Thoracic aorta (tissue), 2 donors: ENCODE data around the gene TYRO3. TPM values are rescaled to one million over a fixed set of nuclear protein-coding genes. Genes with fewer than 3 reads are reported as not detected.
"Not testable (repeated sequence)": the region's sequence is repeated elsewhere in the genome, so short reads cannot be mapped to it uniquely, and the experiment has no call there.

ENCODE experiments used
- ATAC-seq: fragments of 150-250 bp; one replicate; pipeline ENCODE4 v1.8.0; 2017; ENCODE audit warnings: low read depth; ENCODE audit not compliant: insufficient number of reproducible peaks, low FRiP score
- DNase-seq: peaks from one replicate; pipeline ENCODE4 v3.0.0-alpha.2; 2020; ENCODE audit warnings: low spot score
- H3K27ac ChIP-seq, 2 donors: fragments of 200-600 bp; sonication (generic); 1 replicate in 1 of 2; 2 replicates in 1 of 2; pipeline ENCODE4 v1.5.1; 2016; ENCODE audit warnings: mild to moderate bottlenecking in 2 of 2, moderate library complexity in 2 of 2
- H3K27me3 ChIP-seq: fragments of 200-600 bp; sonication (generic); replicated peaks from 2 replicates; pipeline ENCODE4 v1.6.0; 2016; ENCODE audit warnings: mild to moderate bottlenecking; ENCODE audit not compliant: insufficient read depth
- H3K36me3 ChIP-seq: fragments of 200-600 bp; sonication (generic); one replicate; pipeline ENCODE4 v1.5.1; 2016
- H3K4me1 ChIP-seq, 2 donors: fragments of 200-600 bp; sonication (generic); 1 replicate in 1 of 2; 2 replicates in 1 of 2; pipeline versions ENCODE4 v1.5.1 to v1.6.0; 2016; ENCODE audit warnings: low read depth in 2 of 2, mild to moderate bottlenecking in 1 of 2; ENCODE audit not compliant: control insufficient read depth in 1 of 2
- H3K4me3 ChIP-seq: fragments of 200-600 bp; sonication (generic); 2 replicates; pipeline ENCODE4 v1.5.1; 2016; ENCODE audit warnings: mild to moderate bottlenecking
- H3K9me3 ChIP-seq: fragments of 200-600 bp; sonication (generic); 2 replicates; pipeline ENCODE4 v1.5.1; 2016
- total RNA-seq, 2 donors: library from RNA; depleted of rRNA; stranded (reverse); fragments of >200 nt; gene quantifications; one replicate each; pipeline versions ENCODE4 v1.1.0 to v1.2.3, GENCODE V29; 2016
- TF ChIP-seq, protein P1 (sequence below): fragments of 200-600 bp; sonication (generic); IDR thresholded peaks from one replicate; pipeline ENCODE4 v1.5.1; 2019; ENCODE audit warnings: antibody characterized with exemption

The TYRO3 gene
- total RNA-seq, 2 donors from 2014 or later = 5.4 to 8.8 TPM

DNA sequence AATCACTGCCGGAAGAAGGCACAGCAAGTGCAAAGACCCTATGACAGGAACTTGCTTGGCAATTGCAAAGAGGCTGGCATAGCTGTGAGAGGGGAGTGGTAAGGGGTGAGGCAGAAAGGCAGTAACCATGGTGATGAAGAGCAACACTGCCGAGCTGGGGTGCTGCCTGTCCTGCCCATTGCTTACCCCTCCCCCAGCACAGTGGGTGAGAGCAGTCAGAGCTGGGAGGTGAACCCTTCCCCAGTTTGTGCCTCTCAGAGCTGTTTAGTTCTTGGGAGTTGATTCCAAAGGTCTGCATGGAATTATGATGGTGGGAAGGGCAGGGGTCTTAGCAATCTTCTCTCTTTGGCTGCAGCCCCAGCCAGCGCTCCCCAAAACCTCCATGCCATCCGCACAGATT is 8.8 kb downstream of the TYRO3 start:
- Histone ChIP-seq H3K27me3 (no peaks in the 10 kb centered on the region), H3K36me3 (no peaks in the 10 kb centered on the region), H3K27ac (no peak overlapping the region), H3K9me3 (no peaks in the 10 kb centered on the region), H3K4me1 (no peaks in the 10 kb centered on the region), H3K4me3 (no peak overlapping the region)
- DNase-seq (no peak), ATAC-seq (no peak)
- TF ChIP-seq, protein P1, sequence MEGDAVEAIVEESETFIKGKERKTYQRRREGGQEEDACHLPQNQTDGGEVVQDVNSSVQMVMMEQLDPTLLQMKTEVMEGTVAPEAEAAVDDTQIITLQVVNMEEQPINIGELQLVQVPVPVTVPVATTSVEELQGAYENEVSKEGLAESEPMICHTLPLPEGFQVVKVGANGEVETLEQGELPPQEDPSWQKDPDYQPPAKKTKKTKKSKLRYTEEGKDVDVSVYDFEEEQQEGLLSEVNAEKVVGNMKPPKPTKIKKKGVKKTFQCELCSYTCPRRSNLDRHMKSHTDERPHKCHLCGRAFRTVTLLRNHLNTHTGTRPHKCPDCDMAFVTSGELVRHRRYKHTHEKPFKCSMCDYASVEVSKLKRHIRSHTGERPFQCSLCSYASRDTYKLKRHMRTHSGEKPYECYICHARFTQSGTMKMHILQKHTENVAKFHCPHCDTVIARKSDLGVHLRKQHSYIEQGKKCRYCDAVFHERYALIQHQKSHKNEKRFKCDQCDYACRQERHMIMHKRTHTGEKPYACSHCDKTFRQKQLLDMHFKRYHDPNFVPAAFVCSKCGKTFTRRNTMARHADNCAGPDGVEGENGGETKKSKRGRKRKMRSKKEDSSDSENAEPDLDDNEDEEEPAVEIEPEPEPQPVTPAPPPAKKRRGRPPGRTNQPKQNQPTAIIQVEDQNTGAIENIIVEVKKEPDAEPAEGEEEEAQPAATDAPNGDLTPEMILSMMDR = no peak

DNA sequence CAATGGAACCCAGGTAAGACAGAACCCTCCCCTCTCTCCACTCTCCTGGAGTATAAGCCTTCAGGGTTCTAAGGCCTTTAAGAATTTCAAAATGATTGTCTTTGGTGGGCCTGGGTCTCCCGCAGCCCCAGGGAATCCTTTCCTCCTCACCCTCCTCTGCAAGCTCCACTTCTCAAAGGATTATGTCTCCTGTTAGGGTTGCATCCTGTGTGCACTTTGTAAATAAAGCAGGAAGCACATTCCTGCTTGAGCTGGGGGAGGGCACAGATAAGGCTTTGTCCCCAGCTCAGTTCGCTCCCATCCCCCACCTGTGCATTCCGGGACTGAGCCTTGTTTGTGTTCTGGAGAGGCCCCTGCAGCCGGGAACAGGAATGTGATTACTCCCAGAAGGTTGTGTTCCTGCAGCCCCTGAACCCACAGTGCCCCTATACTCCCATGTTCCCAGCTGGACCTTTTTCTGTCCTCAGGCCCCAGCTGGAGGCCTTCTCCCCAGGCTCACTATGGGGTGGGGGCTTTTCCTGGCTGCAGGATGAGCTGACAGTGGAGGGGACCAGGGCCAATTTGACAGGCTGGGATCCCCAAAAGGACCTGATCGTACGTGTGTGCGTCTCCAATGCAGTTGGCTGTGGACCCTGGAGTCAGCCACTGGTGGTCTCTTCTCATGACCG is 9.5 kb downstream of the TYRO3 start:
- no peak for ATAC-seq
- Histone ChIP-seq H3K27me3 (no peaks in the 10 kb centered on the region), H3K4me3 (no peak overlapping the region), H3K36me3 (no peaks in the 10 kb centered on the region), H3K27ac (no peak overlapping the region), H3K4me1 (no peaks in the 10 kb centered on the region), H3K9me3 (no peaks in the 10 kb centered on the region)
- no peak for DNase-seq
- TF ChIP-seq, protein P1 = no peak

DNA sequence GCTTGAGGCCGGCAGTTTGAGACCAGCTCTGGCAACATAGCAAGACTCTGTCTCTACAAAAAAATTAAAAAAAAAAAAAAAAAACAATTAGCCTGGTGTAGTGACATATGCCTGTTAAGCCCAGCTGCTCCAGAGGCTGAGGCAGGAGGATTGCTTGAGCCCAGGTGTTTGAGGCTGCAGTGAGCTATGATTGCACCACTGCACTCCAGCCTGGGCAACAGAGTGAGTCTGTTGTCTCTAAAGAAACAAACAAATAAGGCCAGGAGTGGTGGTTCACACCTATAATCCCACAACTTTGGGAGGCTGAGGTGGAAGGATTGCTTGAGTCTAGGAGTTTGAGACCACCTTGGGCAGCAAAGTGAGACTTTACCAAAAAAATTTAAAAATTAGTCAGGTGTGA is 10.2 kb downstream of the TYRO3 start:
- not testable (repeated sequence) for H3K27me3 ChIP-seq, H3K36me3 ChIP-seq, ATAC-seq, H3K9me3 ChIP-seq, H3K4me3 ChIP-seq, DNase-seq, H3K27ac ChIP-seq, H3K4me1 ChIP-seq

DNA sequence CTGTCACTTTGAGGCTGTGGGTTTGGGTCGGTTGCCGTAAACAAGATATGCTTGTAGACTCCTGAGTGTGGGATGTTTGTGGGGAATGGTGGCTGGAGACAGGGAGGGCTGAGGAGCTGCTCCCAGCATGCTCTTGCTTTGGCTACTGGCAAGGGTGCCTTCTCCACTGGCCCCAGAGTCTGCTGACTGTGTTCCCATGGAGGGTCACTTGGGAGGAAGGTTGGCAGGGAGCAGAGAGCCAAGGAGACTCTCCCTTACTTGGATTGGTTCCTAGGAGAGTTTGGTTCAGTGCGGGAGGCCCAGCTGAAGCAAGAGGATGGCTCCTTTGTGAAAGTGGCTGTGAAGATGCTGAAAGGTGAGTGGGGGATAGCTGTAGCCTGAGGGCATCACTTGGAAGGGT is 11.8 kb downstream of the TYRO3 start:
- Histone ChIP-seq H3K27me3 (no peaks in the 10 kb centered on the region), H3K36me3 (no peaks in the 10 kb centered on the region), H3K4me3 (no peak overlapping the region), H3K27ac (no peak overlapping the region), H3K4me1 (no peaks in the 10 kb centered on the region), H3K9me3 (no peaks in the 10 kb centered on the region)
- TF ChIP-seq, protein P1 = no peak
- DNase-seq (no peak), ATAC-seq (no peak)

DNA sequence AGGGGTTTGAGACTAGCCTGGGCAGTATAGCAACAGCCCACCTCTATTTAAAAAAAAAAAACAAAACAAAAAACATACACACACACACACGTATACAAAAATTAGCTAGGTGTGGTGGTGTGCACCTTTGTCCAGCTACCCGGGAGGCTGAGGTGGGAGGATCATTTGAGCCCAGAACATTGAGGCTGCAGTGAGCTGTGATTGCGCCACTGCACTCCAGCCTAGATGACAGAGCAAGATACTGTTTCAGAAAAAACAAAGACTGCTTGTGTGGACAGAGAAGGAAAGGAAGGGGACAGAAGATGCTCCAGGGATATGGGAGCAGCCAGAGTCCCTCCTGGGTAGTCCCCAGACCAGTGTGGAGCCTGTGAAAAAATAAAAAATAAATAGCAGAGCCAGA is 12.9 kb downstream of the TYRO3 start:
- no peak overlapping the region for H3K27ac ChIP-seq
- no peak for ATAC-seq
- DNase-seq = no peak
- no peaks in the 10 kb centered on the region for H3K9me3 ChIP-seq
- no peaks in the 10 kb centered on the region for H3K4me1 ChIP-seq
- H3K36me3 ChIP-seq = no peaks in the 10 kb centered on the region
- no peak overlapping the region for H3K4me3 ChIP-seq
- H3K27me3 ChIP-seq = no peaks in the 10 kb centered on the region
- TF ChIP-seq, protein P1 = no peak

DNA sequence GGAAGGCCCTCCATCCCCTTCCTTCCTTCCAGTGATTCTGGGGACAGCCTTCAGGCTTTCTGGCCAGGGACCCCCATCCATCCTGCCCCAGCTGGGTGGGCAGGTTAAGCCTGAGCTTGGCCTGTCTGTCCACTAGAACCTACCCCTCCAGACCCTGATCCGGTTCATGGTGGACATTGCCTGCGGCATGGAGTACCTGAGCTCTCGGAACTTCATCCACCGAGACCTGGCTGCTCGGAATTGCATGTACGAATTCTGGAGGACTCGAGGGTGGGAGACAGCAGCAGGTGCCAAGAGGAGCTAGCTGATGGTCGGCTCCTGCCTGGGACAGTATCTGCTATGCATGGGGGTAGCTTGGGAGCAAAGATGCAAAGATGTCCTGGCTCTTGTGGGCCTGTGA is 13.9 kb downstream of the TYRO3 start:
- H3K27me3 ChIP-seq = no peaks in the 10 kb centered on the region
- TF ChIP-seq, protein P1 = no peak
- no peak overlapping the region for H3K4me3 ChIP-seq
- no peaks in the 10 kb centered on the region for H3K9me3 ChIP-seq
- ATAC-seq = no peak
- no peaks in the 10 kb centered on the region for H3K36me3 ChIP-seq
- no peak for DNase-seq
- H3K27ac ChIP-seq = no peak overlapping the region
- H3K4me1 ChIP-seq = no peaks in the 10 kb centered on the region
